ENCODE data around the gene TMSB15B.
"Not testable (repeated sequence)": the region's sequence is repeated elsewhere in the genome, so short reads cannot be mapped to it uniquely, and the experiment has no call there.

TMSB15B gene

DNA sequence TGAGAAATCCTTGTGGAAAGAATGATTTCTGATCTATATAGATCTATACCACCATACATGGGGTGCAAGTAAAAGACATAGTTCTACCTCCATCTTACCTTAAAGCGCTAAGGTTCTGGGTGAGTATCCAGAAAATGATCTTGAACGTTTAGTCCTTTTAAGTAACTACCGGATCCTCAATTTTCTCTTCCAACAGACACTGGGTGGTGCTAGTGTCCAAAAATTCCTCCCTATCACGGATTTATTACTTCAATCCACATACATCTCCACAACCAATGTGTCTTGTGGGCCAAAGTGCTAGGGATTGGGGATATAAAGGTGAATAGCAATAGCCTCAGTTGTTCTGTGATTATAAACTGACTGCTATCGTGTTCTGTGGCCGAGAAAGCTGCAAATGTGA is 1.8 kb upstream of the TMSB15B start:
- H3K4me3 Mint-ChIP-seq; H3K4me1 Mint-ChIP-seq (ENCODE audit: low read depth); H3K9me3 Mint-ChIP-seq; H3K27me3 Mint-ChIP-seq (ENCODE audit: low read depth); H3K36me3 Mint-ChIP-seq (ENCODE audit: low read depth); H3K27ac Mint-ChIP-seq: not testable (repeated sequence)

GRCh38 chrX:103983508-103983907 is 21.1 kb downstream of the TMSB15B start:
- H3K27ac Mint-ChIP-seq; H3K36me3 Mint-ChIP-seq (ENCODE audit: low read depth); H3K27me3 Mint-ChIP-seq (ENCODE audit: low read depth); H3K4me3 Mint-ChIP-seq; H3K9me3 Mint-ChIP-seq; H3K4me1 Mint-ChIP-seq (ENCODE audit: low read depth): not testable (repeated sequence)

DNA sequence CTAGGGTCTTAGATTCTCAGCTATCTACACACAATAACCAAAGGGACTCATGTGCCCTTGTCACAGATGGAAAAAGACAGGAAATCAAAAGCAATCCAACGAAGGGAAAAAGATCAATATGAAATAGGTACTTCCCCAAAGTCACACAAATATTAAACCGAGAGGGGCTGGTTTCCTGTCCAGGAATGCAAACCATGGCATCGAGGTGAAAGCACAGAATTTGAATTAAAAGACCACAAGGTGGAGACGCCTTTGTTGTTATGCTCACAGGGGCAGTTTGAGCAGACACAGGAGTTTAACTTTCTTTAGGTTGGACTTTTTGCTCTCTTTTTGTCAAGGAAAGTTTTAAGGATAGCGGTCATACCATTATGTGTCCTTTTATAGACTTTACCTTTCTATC is 36.8 kb downstream of the TMSB15B start:
- Mint-ChIP-seq H3K4me3 (no peak overlapping the region), H3K9me3 (no peaks in the 10 kb centered on the region), H3K27me3 (ENCODE audit: low read depth) (peaks cover 5% of the 10 kb centered on the region)

DNA sequence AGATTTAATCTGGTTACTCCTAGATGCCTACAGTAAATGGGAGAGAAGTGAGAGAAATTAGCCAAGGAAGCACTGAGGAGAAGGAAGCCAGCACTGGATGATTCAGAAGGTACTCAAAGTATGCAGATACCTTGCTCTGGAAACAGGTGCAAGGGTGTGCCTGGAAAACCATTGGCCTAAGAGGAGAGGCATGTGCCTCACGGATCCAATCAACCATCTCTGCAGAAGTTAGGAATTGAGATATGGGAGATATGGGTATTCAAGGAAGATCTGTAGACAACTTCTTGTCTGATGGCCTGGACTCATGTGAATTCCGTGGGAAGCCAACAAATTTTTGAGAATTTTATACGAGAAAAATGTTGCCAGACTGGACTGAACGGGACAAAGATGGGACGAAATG is 46.4 kb downstream of the TMSB15B start:
- Mint-ChIP-seq H3K4me3 (no peak overlapping the region), H3K27me3 (ENCODE audit: low read depth) (no peaks in the 10 kb centered on the region), H3K4me1 (ENCODE audit: low read depth) (no peaks in the 10 kb centered on the region), H3K36me3 (ENCODE audit: low read depth) (no peaks in the 10 kb centered on the region), H3K27ac (no peak overlapping the region), H3K9me3 (no peaks in the 10 kb centered on the region)

More for the DNA sequence above, 36.8 kb downstream of the TMSB15B start:
- H3K27ac Mint-ChIP-seq: no peak overlapping the region
- no peaks in the 10 kb centered on the region for H3K36me3 Mint-ChIP-seq (ENCODE audit: low read depth)
- no peaks in the 10 kb centered on the region for H3K4me1 Mint-ChIP-seq (ENCODE audit: low read depth)

DNA sequence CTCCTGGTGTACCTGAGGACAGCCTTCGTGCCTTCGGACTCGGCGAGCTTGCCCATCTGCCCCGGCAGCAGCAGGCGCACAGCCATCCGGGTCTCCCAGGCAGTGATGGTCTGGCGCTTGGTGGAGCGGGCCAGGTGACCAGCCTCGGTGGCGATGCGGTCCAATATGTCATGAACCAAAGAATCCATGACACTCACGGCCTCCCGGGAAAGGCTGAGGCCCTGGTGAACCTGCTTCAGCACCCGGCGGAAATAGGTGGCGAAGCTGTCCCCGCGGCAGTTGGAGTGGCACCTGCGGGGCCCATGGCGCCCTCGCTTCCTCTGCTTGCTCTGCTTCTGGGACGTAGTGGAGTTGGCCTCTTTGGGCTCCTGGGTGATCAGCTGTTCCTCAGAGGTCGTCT is 50.7 kb downstream of the TMSB15B start:
- Mint-ChIP-seq H3K4me3 (no peak overlapping the region), H3K27ac (no peak overlapping the region), H3K27me3 (ENCODE audit: low read depth) (no peaks in the 10 kb centered on the region), H3K36me3 (ENCODE audit: low read depth) (no peaks in the 10 kb centered on the region), H3K9me3 (no peaks in the 10 kb centered on the region), H3K4me1 (ENCODE audit: low read depth) (no peaks in the 10 kb centered on the region)

- no peak within 1 kb of the TSS for H3K4me3 Mint-ChIP-seq
- no peaks in the 10 kb centered on the region for H3K4me1 Mint-ChIP-seq (ENCODE audit: low read depth)
- no peaks in the 10 kb centered on the region for H3K27me3 Mint-ChIP-seq (ENCODE audit: low read depth)
- no peak within 1 kb of the TSS for H3K27ac Mint-ChIP-seq
- no peaks in the 10 kb centered on the region for H3K9me3 Mint-ChIP-seq
- H3K36me3 Mint-ChIP-seq (ENCODE audit: low read depth): no peaks in the 10 kb centered on the region
Measured at GRCh38 chrX:104013606-104014005, 51.2 kb downstream of the TMSB15B start, which contains the start of gene H2BW1. Gene H2BW1, minus strand, starts transcription at chrX:104013708. Its CDS starts 132 bp downstream, at chrX:104013576.

GRCh38 chrX:104015576-104015975 is 53.1 kb downstream of the TMSB15B start:
- not testable (repeated sequence) for H3K36me3 Mint-ChIP-seq (ENCODE audit: low read depth); H3K27me3 Mint-ChIP-seq (ENCODE audit: low read depth); H3K9me3 Mint-ChIP-seq; H3K27ac Mint-ChIP-seq; H3K4me3 Mint-ChIP-seq; H3K4me1 Mint-ChIP-seq (ENCODE audit: low read depth)
